ENCODE measurements around the gene PRKN.

GRCh38 chr6:162481320-162481719 is 246.2 kb downstream of the PRKN start:
- TF ChIP-seq, protein P1, sequence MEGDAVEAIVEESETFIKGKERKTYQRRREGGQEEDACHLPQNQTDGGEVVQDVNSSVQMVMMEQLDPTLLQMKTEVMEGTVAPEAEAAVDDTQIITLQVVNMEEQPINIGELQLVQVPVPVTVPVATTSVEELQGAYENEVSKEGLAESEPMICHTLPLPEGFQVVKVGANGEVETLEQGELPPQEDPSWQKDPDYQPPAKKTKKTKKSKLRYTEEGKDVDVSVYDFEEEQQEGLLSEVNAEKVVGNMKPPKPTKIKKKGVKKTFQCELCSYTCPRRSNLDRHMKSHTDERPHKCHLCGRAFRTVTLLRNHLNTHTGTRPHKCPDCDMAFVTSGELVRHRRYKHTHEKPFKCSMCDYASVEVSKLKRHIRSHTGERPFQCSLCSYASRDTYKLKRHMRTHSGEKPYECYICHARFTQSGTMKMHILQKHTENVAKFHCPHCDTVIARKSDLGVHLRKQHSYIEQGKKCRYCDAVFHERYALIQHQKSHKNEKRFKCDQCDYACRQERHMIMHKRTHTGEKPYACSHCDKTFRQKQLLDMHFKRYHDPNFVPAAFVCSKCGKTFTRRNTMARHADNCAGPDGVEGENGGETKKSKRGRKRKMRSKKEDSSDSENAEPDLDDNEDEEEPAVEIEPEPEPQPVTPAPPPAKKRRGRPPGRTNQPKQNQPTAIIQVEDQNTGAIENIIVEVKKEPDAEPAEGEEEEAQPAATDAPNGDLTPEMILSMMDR (conservative IDR thresholded peaks at IDR 0.05), result no peak
- no peak for TF ChIP-seq EZH2 (IDR thresholded peaks at IDR 0.05; ENCODE audit: low read depth)
